GM21737 (cell line): ENCODE results near the gene PTBP1.

ENCODE experiments used
- ATAC-seq: cut with Tn5 transposase; IDR thresholded peaks from one replicate; pipeline ENCODE4 v1.9.1; 2021; ENCODE audit warnings: mild to moderate bottlenecking, moderate library complexity; ENCODE audit not compliant: unreplicated experiment

Gene PTBP1

GRCh38 chr19:796692-797527 is at the start of gene PTBP1:
Gene PTBP1, plus strand, starts transcription at chr19:797452. Its CDS starts 46 bp downstream, at chr19:797498.
- peak; percentile 74 for ATAC-seq

- no peak for ATAC-seq
Observed at GRCh38 chr19:748274-748598, 49.0 kb upstream of the PTBP1 start.

GRCh38 chr19:749811-750210 is 47.4 kb upstream of the PTBP1 start:
- ATAC-seq = no peak

GRCh38 chr19:750640-751423 is 46.4 kb upstream of the PTBP1 start, which contains the start of gene MISP:
Gene MISP, plus strand, starts transcription at chr19:751112. Its CDS starts 5,835 bp downstream, at chr19:756947.
- ATAC-seq = no peak

GRCh38 chr19:751501-752341 is 45.5 kb upstream of the PTBP1 start:
- no peak for ATAC-seq

GRCh38 chr19:752652-753517 is 44.4 kb upstream of the PTBP1 start:
- ATAC-seq = no peak

- ATAC-seq = no peak
Observed at GRCh38 chr19:754530-754929, 42.7 kb upstream of the PTBP1 start.

GRCh38 chr19:755063-755462 is 42.2 kb upstream of the PTBP1 start:
- no peak for ATAC-seq

GRCh38 chr19:756236-756635 is 41.0 kb upstream of the PTBP1 start:
- no peak for ATAC-seq

GRCh38 chr19:756821-757688 is 40.2 kb upstream of the PTBP1 start:
- no peak for ATAC-seq

- ATAC-seq = no peak
Observed at GRCh38 chr19:757811-758668, 39.2 kb upstream of the PTBP1 start.

- no peak for ATAC-seq
Observed at GRCh38 chr19:763181-763580, 34.1 kb upstream of the PTBP1 start.

- ATAC-seq = no peak
Observed at GRCh38 chr19:763869-764268, 33.4 kb upstream of the PTBP1 start.

GRCh38 chr19:764301-764700 is 33.0 kb upstream of the PTBP1 start:
- ATAC-seq = no peak

GRCh38 chr19:765179-765738 is 32.0 kb upstream of the PTBP1 start:
- no peak for ATAC-seq

- no peak for ATAC-seq
Observed at GRCh38 chr19:768424-768823, 28.8 kb upstream of the PTBP1 start.

GRCh38 chr19:769616-770015 is 27.6 kb upstream of the PTBP1 start:
- ATAC-seq = no peak

- no peak for ATAC-seq
Observed at GRCh38 chr19:771332-771785, 25.9 kb upstream of the PTBP1 start.
